HK-2 (cell line): ENCODE results near the gene KCNQ1.

Source experiments
- DNase-seq: peaks from one replicate; pipeline ENCODE4 v3.0.0-alpha.2; 2018; ENCODE audit not compliant: unreplicated experiment

The KCNQ1 gene

GRCh38 chr11:2836315-2837095 is 391.7 kb downstream of the KCNQ1 start:
- DNase-seq: no peak

- DNase-seq: no peak
These were observed 392.3 kb downstream of the KCNQ1 start for GRCh38 chr11:2837096-2837601.

- no peak for DNase-seq
These were observed 392.8 kb downstream of the KCNQ1 start for GRCh38 chr11:2837651-2838050.

- no peak for DNase-seq
These were observed 393.3 kb downstream of the KCNQ1 start for GRCh38 chr11:2838091-2838490.

GRCh38 chr11:2838676-2839294 is 394.0 kb downstream of the KCNQ1 start:
- DNase-seq: no peak

GRCh38 chr11:2839395-2839943 is 394.7 kb downstream of the KCNQ1 start:
- DNase-seq: no peak

GRCh38 chr11:2841411-2842190 is 396.8 kb downstream of the KCNQ1 start:
- DNase-seq: no peak

- DNase-seq: no peak
These were observed 398.1 kb downstream of the KCNQ1 start for GRCh38 chr11:2842876-2843275.

- DNase-seq: no peak
These were observed 398.7 kb downstream of the KCNQ1 start for GRCh38 chr11:2843551-2843950.

GRCh38 chr11:2844116-2844842 is 399.5 kb downstream of the KCNQ1 start:
- no peak for DNase-seq

GRCh38 chr11:2844996-2845395 is 400.2 kb downstream of the KCNQ1 start:
- DNase-seq: no peak

GRCh38 chr11:2846056-2846455 is 401.2 kb downstream of the KCNQ1 start:
- DNase-seq: no peak

GRCh38 chr11:2846470-2846869 is 401.7 kb downstream of the KCNQ1 start:
- no peak for DNase-seq

- DNase-seq: no peak
These were observed 402.8 kb downstream of the KCNQ1 start for GRCh38 chr11:2847561-2847960.

GRCh38 chr11:2848497-2848896 is 403.7 kb downstream of the KCNQ1 start:
- DNase-seq: no peak

GRCh38 chr11:2849994-2850770 is 405.4 kb downstream of the KCNQ1 start:
- no peak for DNase-seq

- no peak for DNase-seq
These were observed 408.6 kb downstream of the KCNQ1 start for GRCh38 chr11:2853401-2853800.

GRCh38 chr11:2853997-2854560 is 409.3 kb downstream of the KCNQ1 start:
- DNase-seq: no peak

- DNase-seq: no peak
These were observed 410.4 kb downstream of the KCNQ1 start for GRCh38 chr11:2855162-2855561.

- no peak for DNase-seq
These were observed 412.5 kb downstream of the KCNQ1 start for GRCh38 chr11:2857276-2857675.
